ENCODE measurements around the gene IPMK.
"Not testable (repeated sequence)": the region's sequence is repeated elsewhere in the genome, so short reads cannot be mapped to it uniquely, and the experiment has no call there.

IPMK gene

DNA sequence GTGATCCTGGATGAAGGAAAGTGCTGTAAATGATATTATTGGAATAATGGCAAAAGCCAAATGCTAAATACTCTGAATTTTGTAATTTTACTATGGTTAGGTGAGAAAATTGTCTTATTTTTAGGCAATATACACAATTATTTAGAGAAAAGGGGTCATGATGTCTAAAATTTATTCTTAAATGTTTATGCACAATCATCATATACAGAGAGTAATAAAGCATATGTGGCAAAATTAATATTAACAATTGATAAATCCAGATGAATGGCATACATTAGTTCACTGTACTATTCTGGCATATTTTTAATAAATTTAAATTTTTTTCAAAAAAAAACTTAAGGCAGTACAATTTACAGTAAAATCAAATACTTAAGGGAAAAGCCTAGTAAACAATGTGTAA, 7.4 kb downstream of the IPMK start:
- no peak for TF ChIP-seq CTCF (IDR thresholded peaks at IDR 0.05; ENCODE audit: control insufficient read depth, extremely low read depth, insufficient read depth)
- DNase-seq (ENCODE audit: low read depth) = no peak
- H3K4me3 ChIP-seq (ENCODE audit: low read depth, low read length) = no peak overlapping the region

- H3K4me3 ChIP-seq (ENCODE audit: low read depth, low read length) = no peak overlapping the region
- TF ChIP-seq CTCF (IDR thresholded peaks at IDR 0.05; ENCODE audit: control insufficient read depth, extremely low read depth, insufficient read depth) = no peak
- DNase-seq (ENCODE audit: low read depth) = no peak
Observed at GRCh38 chr10:58258977-58259692, 8.6 kb downstream of the IPMK start.

- H3K4me3 ChIP-seq (ENCODE audit: low read depth, low read length); DNase-seq (ENCODE audit: low read depth): not testable (repeated sequence)
Observed at GRCh38 chr10:58256013-58256780, 11.5 kb downstream of the IPMK start.

- no peak for DNase-seq (ENCODE audit: low read depth)
- no peak for TF ChIP-seq CTCF (IDR thresholded peaks at IDR 0.05; ENCODE audit: control insufficient read depth, extremely low read depth, insufficient read depth)
- no peak overlapping the region for H3K4me3 ChIP-seq (ENCODE audit: low read depth, low read length)
Observed at GRCh38 chr10:58254644-58255043, 13.1 kb downstream of the IPMK start.

GRCh38 chr10:58253184-58253583, 14.5 kb downstream of the IPMK start:
- no peak for TF ChIP-seq CTCF (IDR thresholded peaks at IDR 0.05; ENCODE audit: control insufficient read depth, extremely low read depth, insufficient read depth)
- no peak overlapping the region for H3K4me3 ChIP-seq (ENCODE audit: low read depth, low read length)

GRCh38 chr10:58244666-58245065, 23.0 kb downstream of the IPMK start:
- H3K4me3 ChIP-seq (ENCODE audit: low read depth, low read length); DNase-seq (ENCODE audit: low read depth): not testable (repeated sequence)

More at GRCh38 chr10:58253184-58253583, 14.5 kb downstream of the IPMK start:
- DNase-seq (ENCODE audit: low read depth) = no peak

DNA sequence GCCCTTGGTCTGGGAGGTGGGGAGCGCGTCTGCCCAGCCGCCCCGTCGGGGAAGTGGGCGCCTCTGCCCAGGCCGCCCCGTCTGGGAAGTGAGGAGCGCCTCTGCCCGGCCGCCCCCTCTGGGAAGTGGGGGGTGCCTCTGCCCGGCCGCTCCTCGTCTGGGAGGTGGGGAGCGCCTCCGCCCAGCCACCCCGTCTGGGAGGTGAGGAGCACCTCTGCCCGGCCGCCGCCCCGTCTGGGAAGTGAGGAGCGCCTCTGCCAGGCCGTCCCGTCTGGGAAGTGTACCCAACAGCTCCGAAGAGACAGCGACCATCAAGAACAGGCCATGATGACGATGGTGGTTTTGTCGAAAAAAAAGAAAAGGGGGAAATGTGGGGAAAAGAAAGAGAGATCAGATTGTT, 23.5 kb downstream of the IPMK start:
- H3K4me3 ChIP-seq (ENCODE audit: low read depth, low read length); DNase-seq (ENCODE audit: low read depth): not testable (repeated sequence)

- not testable (repeated sequence) for H3K4me3 ChIP-seq (ENCODE audit: low read depth, low read length); DNase-seq (ENCODE audit: low read depth)
Observed at GRCh38 chr10:58243801-58244200, 23.9 kb downstream of the IPMK start.

GRCh38 chr10:58243269-58243668, 24.4 kb downstream of the IPMK start:
- H3K4me3 ChIP-seq (ENCODE audit: low read depth, low read length) = no peak overlapping the region
- DNase-seq (ENCODE audit: low read depth) = no peak
- no peak for TF ChIP-seq CTCF (IDR thresholded peaks at IDR 0.05; ENCODE audit: control insufficient read depth, extremely low read depth, insufficient read depth)

Measured in LNCaP clone FGC (cell line).